ENCODE data around the gene HHATL.

DNA sequence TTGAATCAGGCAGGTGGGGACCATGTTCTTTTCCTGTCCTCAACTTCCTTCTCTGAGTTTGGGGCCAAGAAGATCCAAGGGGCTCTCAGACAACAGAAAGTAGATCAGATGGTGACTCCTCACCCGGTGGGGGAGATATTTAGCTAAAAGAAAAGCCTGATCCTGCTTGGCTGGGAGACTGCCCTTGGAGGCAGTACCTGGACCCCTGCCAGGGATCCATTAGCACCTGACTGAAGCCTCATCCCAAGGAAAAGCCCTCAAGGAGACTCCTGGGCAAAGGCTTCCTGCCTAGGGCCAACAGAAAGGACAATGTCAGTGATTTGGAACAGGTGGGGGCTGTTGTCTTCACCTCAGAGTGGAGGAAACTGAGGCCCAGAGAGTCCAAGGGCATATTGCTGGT lies 33.5 kb upstream of the HHATL start:
- TF ChIP-seq FOXM1 (IDR thresholded peaks at IDR 0.05; ENCODE audit: borderline replicate concordance, low read depth) (no peak), REST (IDR thresholded peaks at IDR 0.05; ENCODE audit: low read depth) (no peak), EP300 (IDR thresholded peaks at IDR 0.05; ENCODE audit: borderline replicate concordance) (no peak), YY1 (IDR thresholded peaks at IDR 0.05; ENCODE audit: low read depth) (no peak), CEBPB (IDR thresholded peaks at IDR 0.05) (no peak), TAF1 (IDR thresholded peaks at IDR 0.05; ENCODE audit: low read depth) (no peak), CREB1 (IDR thresholded peaks at IDR 0.05; ENCODE audit: low read depth) (no peak), NFIC (IDR thresholded peaks at IDR 0.05) (no peak), RAD21 (IDR thresholded peaks at IDR 0.05; ENCODE audit: low read depth) (no peak)
- TF ChIP-seq, protein P1, sequence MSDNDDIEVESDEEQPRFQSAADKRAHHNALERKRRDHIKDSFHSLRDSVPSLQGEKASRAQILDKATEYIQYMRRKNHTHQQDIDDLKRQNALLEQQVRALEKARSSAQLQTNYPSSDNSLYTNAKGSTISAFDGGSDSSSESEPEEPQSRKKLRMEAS (IDR thresholded peaks at IDR 0.05): no peak
- TF ChIP-seq, protein P2, sequence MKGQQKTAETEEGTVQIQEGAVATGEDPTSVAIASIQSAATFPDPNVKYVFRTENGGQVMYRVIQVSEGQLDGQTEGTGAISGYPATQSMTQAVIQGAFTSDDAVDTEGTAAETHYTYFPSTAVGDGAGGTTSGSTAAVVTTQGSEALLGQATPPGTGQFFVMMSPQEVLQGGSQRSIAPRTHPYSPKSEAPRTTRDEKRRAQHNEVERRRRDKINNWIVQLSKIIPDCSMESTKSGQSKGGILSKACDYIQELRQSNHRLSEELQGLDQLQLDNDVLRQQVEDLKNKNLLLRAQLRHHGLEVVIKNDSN (IDR thresholded peaks at IDR 0.05): no peak

Data from Ishikawa (cell line).